GM12891 (cell line): Measurements from ENCODE around the gene CIB4.

ENCODE experiments used
- DNase-seq: peaks from one replicate; pipeline ENCODE4 v3.0.0; 2011; ENCODE audit warnings: low spot score; ENCODE audit not compliant: insufficient read length
- FAIRE-seq: peaks from 2 replicates; lab custom pipeline; 2011; peaks lifted over from hg19 to GRCh38; lab: Jason Lieb, UNC
- PAX5 ChIP-seq: IDR thresholded peaks from 2 replicates; pipeline ENCODE4 v1.6.1; 2011; ENCODE audit warnings: low read length, moderate library complexity, mild to moderate bottlenecking; ENCODE audit not compliant: insufficient read depth, severe bottlenecking
- POLR2A ChIP-seq: IDR thresholded peaks from 2 replicates; pipeline ENCODE4 v1.6.1; 2011; ENCODE audit warnings: low read depth, low read length, control low read depth
- POLR2AphosphoS5 ChIP-seq: IDR thresholded peaks from 2 replicates; pipeline ENCODE4 v1.6.1; 2011; ENCODE audit warnings: low read depth, low read length, control low read depth
- POU2F2 ChIP-seq: IDR thresholded peaks from 2 replicates; pipeline ENCODE4 v1.6.1; 2011; ENCODE audit warnings: low read depth, mild to moderate bottlenecking, control low read depth, low read length, moderate library complexity
- SPI1 ChIP-seq: IDR thresholded peaks from 2 replicates; pipeline ENCODE4 v1.6.1; 2011; ENCODE audit warnings: low read depth, low read length, control low read depth
- TAF1 ChIP-seq: IDR thresholded peaks from 2 replicates; pipeline ENCODE4 v1.6.1; 2011; ENCODE audit warnings: low read depth, low read length, control low read depth

CIB4 gene

GRCh38 chr2:26646986-26647672, 6.0 kb upstream of the CIB4 start:
- TF ChIP-seq PAX5 (no peak), SPI1 (no peak), TAF1 (no peak), POU2F2 (no peak), POLR2A (no peak), POLR2AphosphoS5 (no peak)
- no peak for FAIRE-seq
- DNase-seq = no peak

- no peak for FAIRE-seq
- TF ChIP-seq TAF1 = no peak
- no peak for TF ChIP-seq POLR2A
- TF ChIP-seq POLR2AphosphoS5 = no peak
- TF ChIP-seq PAX5 = no peak
- no peak for TF ChIP-seq POU2F2
- no peak for TF ChIP-seq SPI1
- DNase-seq = no peak
Observed at GRCh38 chr2:26645762-26646161, 4.6 kb upstream of the CIB4 start.

GRCh38 chr2:26644188-26644835, 3.1 kb upstream of the CIB4 start:
- no peak for FAIRE-seq
- DNase-seq = no peak

GRCh38 chr2:26642429-26642828, 1.3 kb upstream of the CIB4 start:
- FAIRE-seq (no peak), DNase-seq (no peak)
- no peak for TF ChIP-seq POU2F2
- no peak for TF ChIP-seq PAX5
- TF ChIP-seq SPI1 = no peak
- TF ChIP-seq POLR2AphosphoS5 = no peak
- no peak for TF ChIP-seq TAF1
- no peak for TF ChIP-seq POLR2A

More at GRCh38 chr2:26644188-26644835, 3.1 kb upstream of the CIB4 start:
- TF ChIP-seq SPI1 (no peak), POLR2AphosphoS5 (no peak), TAF1 (no peak), POLR2A (no peak), PAX5 (no peak), POU2F2 (no peak)

- DNase-seq (no peak), FAIRE-seq (no peak)
- TF ChIP-seq PAX5 (no peak), POLR2A (no peak), POLR2AphosphoS5 (no peak)
Observed at GRCh38 chr2:26640331-26640745, 828 bp downstream of the CIB4 start.

GRCh38 chr2:26639685-26640243, 1.4 kb downstream of the CIB4 start:
- no peak for DNase-seq
- TF ChIP-seq TAF1 (no peak), POLR2A (no peak), SPI1 (no peak), POU2F2 (no peak), PAX5 (no peak)
- no peak for FAIRE-seq

- DNase-seq (no peak), FAIRE-seq (no peak)
- no peak for TF ChIP-seq TAF1
Observed at GRCh38 chr2:26637811-26638310, 3.3 kb downstream of the CIB4 start.

- DNase-seq (no peak), FAIRE-seq (no peak)
- TF ChIP-seq POLR2A (no peak), TAF1 (no peak), POU2F2 (no peak), POLR2AphosphoS5 (no peak), SPI1 (no peak), PAX5 (no peak)
Observed at GRCh38 chr2:26636935-26637334, 4.2 kb downstream of the CIB4 start.

GRCh38 chr2:26635401-26635800, 5.8 kb downstream of the CIB4 start:
- TF ChIP-seq POLR2AphosphoS5 (no peak), TAF1 (no peak), SPI1 (no peak), POLR2A (no peak), POU2F2 (no peak), PAX5 (no peak)
- DNase-seq (no peak), FAIRE-seq (no peak)
